ENCODE results near the gene PTPRS. TPM values are rescaled to one million over a fixed set of nuclear protein-coding genes. Genes with fewer than 3 reads are reported as not detected.

The PTPRS gene
- total RNA-seq, 6 experiments from 2014 or later, result 6.1 to 39.9 (median 22.1) TPM

GRCh38 chr19:5351731-5352228 lies 11.2 kb upstream of the PTPRS start:
- DNase-seq, result peak in 1 of 3 donors; percentile 15
- WGBS (ENCODE audit: insufficient coverage, low coverage, low lambda C conversion rate, missing lambda C conversion rate), result 20% methylated on average over 1 of the region's 2 CpGs
- no peak for TF ChIP-seq POLR2A (IDR thresholded peaks at IDR 0.05)
- TF ChIP-seq CTCF (IDR thresholded peaks at IDR 0.05), result no peak
- Histone ChIP-seq H3K27me3 (no peaks in the 10 kb centered on the region), H3K4me3 (no peak overlapping the region), H3K9me3 (no peaks in the 10 kb centered on the region), H3K27ac (no peak overlapping the region), H3K36me3 (no peaks in the 10 kb centered on the region), H3K4me1 (no peaks in the 10 kb centered on the region)
- intact Hi-C loops (cut with DNase I), result no loop called here
- ATAC-seq, result no peak

- no peaks in the 10 kb centered on the region for H3K27me3 ChIP-seq
- ATAC-seq, result no peak
- peak in 1 of 3 donors; percentile 11 for DNase-seq
- no peaks in the 10 kb centered on the region for H3K4me1 ChIP-seq
- H3K36me3 ChIP-seq, result no peaks in the 10 kb centered on the region
- no peak for TF ChIP-seq POLR2A (IDR thresholded peaks at IDR 0.05)
- no peak for TF ChIP-seq CTCF (IDR thresholded peaks at IDR 0.05)
- no peak overlapping the region for H3K27ac ChIP-seq
- H3K9me3 ChIP-seq, result no peaks in the 10 kb centered on the region
- intact Hi-C loops (cut with DNase I), result no loop called here
- no peak overlapping the region for H3K4me3 ChIP-seq
- WGBS (ENCODE audit: insufficient coverage, low coverage, low lambda C conversion rate, missing lambda C conversion rate), result no CpG with 5 or more reads among the region's 3 CpGs
Observed at GRCh38 chr19:5349041-5349440, 8.4 kb upstream of the PTPRS start.

- WGBS (ENCODE audit: insufficient coverage, low coverage, low lambda C conversion rate, missing lambda C conversion rate), result 15% methylated on average over 6 of the region's 6 CpGs
- Histone ChIP-seq H3K36me3 (no peaks in the 10 kb centered on the region), H3K4me1 (no peaks in the 10 kb centered on the region), H3K4me3 (no peak overlapping the region), H3K27ac (no peak overlapping the region), H3K9me3 (no peaks in the 10 kb centered on the region), H3K27me3 (no peaks in the 10 kb centered on the region)
- TF ChIP-seq CTCF (IDR thresholded peaks at IDR 0.05) (no peak), POLR2A (IDR thresholded peaks at IDR 0.05) (no peak)
- intact Hi-C loops (cut with DNase I), result no loop called here
- ATAC-seq, result no peak
- DNase-seq, result no peak
Observed at GRCh38 chr19:5345895-5346386, 5.3 kb upstream of the PTPRS start.

- H3K27ac ChIP-seq, result no peak overlapping the region
- TF ChIP-seq CTCF (IDR thresholded peaks at IDR 0.05) (no peak), POLR2A (IDR thresholded peaks at IDR 0.05) (no peak)
- H3K27me3 ChIP-seq, result peaks cover 1 to 11% of the 10 kb centered on the region in 2 donors
- intact Hi-C loops (cut with DNase I), result no loop called here
- no peak overlapping the region for H3K4me3 ChIP-seq
- ATAC-seq (no peak), DNase-seq (no peak)
- H3K9me3 ChIP-seq, result no peaks in the 10 kb centered on the region
- 46% methylated on average over 7 of the region's 9 CpGs for WGBS (ENCODE audit: insufficient coverage, low coverage, low lambda C conversion rate, missing lambda C conversion rate)
- H3K4me1 ChIP-seq, result peaks cover 0 to 4% (median 0%) of the 10 kb centered on the region in 4 donors
- no peaks in the 10 kb centered on the region for H3K36me3 ChIP-seq
Observed at GRCh38 chr19:5343848-5344247, 3.2 kb upstream of the PTPRS start.

Measured in right lobe of liver (tissue), 6 donors.